HG03565 (cell line): ENCODE results near the gene PRELID1.

Experiments used
- ATAC-seq: cut with Tn5 transposase; IDR thresholded peaks from one replicate; pipeline ENCODE4 v1.9.1; 2021; ENCODE audit warnings: mild to moderate bottlenecking, moderate library complexity; ENCODE audit not compliant: unreplicated experiment

PRELID1 gene

DNA sequence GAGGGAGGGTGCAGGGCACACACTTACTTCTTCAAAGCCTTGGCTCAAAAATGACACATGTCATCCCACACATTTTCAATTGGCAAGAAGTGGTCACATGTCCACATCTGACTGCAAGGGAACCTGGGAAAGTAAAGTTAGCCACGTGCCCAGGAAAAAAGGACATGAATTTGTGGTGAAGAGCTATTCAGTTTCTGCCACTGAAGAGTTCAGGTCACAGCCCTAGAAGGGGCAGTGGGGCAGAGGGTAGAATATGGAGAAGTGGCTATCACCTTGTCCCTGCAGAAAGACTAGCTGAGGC lies 52.2 kb downstream of the PRELID1 start:
- ATAC-seq = no peak
